GM19438 (cell line): ENCODE data around the gene CNTFR.

ENCODE experiments used
- ATAC-seq: cut with Tn5 transposase; IDR thresholded peaks from one replicate; pipeline ENCODE4 v1.9.1; 2021; ENCODE audit warnings: low read depth; ENCODE audit not compliant: unreplicated experiment

CNTFR gene

DNA sequence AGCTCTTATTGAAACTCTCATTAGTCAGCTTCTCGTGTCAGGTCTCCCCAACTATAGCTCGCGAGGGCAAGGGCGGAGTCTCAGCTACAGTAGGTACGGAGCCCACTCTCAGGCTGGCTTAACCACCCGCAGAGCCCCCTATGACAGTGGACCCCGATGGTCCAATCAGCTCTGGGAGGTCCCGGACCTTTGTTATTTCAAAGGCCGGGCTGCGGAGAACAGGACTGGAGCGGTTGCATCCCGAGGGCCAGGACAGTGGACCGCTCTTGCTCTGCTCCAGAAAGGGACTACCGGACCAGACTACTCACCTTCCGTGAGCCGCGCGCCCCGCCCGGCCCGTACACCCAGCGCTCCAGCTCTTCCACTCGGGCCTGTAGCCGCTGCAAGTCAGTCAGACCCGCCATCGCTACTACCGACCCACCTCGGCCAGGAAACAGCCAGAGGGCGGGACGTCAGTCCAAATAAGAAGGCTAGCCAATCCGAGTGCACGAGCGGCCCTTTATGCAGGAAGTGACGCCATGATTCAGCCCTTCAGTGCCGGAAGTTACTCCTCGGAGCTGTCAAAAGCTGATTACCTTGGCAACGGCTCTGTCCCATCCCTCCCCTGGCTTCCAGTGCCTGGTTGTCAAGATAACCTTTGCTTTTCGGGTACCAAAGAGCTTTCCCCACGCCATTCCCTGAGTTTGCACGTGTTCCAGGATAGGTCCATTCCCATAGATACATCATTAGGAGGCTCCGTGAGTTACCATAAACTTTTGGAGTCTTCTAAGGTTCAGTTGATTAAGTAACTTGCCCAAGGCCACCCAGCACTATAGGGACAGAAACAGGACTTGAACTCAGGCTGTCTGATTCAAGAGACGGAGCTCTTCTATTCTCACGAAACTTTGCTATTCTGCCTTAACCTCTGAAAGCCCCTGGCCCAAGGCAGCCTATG is 30.8 kb upstream of the CNTFR start, which contains the start of gene DCTN3:
TSS of gene DCTN3 (minus strand) at position 435 of the 934 bp plus-strand sequence. CDS start at position 404, 31 bp downstream.
- peak; percentile 98 for ATAC-seq

GRCh38 chr9:34615132-34615531 is 25.6 kb upstream of the CNTFR start:
- ATAC-seq: no peak

DNA sequence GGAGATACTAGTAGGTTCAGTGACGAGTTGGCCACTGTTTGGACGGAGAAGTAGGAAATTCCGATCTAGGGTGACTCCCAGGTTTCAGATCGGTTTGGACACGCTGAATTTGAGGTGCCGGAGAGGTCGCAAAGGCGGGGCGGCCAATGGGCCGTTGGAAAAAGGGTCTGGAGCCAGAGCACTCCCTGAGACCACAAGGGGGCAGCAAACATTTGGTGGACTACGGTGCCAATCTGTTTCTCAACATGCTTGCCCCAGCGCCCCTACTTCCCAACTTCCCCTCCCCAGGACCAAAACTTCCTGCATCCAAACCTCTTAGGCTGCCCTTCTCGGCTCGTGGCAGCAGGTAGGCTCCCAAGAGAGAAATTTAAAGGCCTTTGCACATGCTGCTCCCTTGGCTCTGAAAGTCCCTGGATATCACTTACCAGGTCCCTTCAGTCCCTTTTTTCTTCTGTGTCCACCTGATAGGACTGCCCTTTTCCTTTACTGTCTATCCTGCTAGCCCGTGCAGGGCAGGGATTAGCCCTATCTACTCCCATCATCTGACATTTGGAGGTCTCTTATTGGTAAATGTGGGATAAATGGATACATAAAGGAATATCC is 23.4 kb upstream of the CNTFR start:
- peak; percentile 56 for ATAC-seq

- peak; percentile 77 for ATAC-seq
Observed at GRCh38 chr9:34611811-34612787, 22.6 kb upstream of the CNTFR start, which contains the start of gene RPP25L. TSS of gene RPP25L (minus strand) at chr9:34612097. CDS start at chr9:34611296, 801 bp downstream.

DNA sequence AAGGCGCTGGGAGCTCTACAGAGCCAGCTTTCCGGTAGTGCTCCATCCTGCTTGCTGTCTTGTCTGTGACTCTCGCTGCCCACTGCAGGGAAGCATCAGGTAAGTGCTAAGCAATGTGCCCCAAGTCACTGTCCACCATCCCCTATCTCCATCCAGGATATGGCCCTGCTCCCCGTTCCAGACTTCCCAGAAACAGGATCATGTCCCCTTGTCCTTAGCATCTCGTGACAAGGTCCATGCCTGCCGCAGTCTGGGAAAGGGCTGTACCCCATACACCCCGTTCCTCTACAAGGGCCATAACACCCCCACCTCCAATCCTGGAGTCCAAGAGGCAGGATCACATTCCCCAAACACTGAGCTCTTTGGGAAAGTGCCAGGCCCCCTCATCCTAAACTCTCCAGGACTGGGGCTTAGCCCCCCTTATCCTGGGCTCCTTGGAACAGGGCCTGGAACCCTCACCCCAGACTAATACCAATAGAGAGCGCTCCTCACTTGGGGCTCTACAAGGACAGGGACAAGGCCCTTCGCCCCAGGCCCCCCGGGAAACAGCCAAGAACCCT is 21.8 kb upstream of the CNTFR start:
- peak; percentile 12 for ATAC-seq

DNA sequence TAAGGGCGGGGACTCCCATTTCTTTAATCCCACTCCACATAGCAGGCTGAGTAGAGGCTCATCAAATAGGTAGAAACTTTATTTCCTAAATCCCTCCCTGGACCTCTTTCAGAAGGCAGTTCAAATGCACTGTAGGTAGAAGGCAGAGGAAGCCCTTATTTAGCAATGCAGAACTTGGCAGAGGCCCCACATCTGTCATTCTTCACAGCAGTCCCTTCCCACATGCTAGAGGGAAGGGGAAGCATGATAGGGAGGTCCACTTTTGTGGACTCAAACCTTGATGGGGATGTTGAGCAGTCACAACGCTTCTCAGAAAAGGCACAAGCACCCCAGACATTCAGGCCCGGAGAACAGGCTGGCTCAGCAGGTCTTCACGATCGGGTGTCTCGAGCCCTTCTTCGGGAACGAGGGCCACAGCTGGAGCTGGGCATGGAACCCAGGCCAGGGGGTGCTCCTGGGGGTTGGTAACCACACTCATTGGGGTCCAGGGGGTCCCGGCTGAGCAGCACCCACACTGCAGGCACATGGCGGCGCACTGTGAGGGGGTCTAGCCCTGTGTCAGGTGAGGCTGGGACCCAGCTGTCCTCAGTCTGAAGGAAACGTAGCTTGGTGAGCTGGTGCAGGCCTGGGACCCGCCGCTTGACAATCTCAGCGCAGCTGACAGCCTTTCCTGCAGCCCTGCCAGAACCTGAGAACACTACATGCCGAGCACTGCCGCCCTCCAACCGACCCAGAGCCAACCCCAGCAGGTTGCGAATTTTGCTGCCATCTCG is 21.1 kb upstream of the CNTFR start:
- ATAC-seq: no peak

DNA sequence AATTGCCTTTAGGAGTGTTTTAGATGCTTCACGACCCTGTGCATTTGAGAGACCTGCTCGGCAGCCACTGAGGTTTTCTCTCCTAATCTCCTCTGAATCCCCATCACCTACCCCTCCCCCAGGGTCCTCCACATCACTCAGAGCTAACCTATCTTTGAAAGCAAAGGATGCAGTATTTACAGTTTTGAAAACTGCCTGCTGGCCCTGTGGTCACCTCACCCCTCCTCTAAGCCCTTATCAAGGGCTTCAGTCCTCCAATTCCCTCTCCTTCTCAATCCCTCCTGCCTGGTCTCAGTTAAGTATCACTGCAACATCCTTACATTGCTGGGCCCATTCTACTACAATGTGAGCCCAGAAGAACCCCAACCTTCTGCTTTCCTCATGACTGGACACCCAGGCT is 17.8 kb upstream of the CNTFR start:
- ATAC-seq: no peak

DNA sequence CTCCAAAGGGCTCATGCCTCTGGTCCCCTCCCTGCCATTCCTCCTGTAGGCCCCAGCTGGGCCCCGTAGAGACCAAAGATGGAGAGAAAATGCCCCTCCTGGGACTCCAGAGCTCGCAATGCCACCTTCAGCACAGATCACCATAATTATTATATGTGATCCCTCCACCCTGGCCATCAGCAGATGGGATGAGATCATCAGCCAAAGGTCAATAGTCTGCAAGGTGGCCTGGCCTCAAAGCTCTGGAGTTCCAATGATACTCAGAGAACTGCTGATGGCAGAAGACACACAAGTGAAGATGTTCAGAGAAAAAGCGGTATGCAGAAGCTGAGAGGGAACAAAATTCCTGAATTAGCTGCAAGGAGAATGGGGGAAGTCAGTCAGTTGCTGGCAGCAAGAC is 17.4 kb upstream of the CNTFR start:
- ATAC-seq: no peak

GRCh38 chr9:34606190-34606589 is 16.7 kb upstream of the CNTFR start:
- ATAC-seq: no peak

DNA sequence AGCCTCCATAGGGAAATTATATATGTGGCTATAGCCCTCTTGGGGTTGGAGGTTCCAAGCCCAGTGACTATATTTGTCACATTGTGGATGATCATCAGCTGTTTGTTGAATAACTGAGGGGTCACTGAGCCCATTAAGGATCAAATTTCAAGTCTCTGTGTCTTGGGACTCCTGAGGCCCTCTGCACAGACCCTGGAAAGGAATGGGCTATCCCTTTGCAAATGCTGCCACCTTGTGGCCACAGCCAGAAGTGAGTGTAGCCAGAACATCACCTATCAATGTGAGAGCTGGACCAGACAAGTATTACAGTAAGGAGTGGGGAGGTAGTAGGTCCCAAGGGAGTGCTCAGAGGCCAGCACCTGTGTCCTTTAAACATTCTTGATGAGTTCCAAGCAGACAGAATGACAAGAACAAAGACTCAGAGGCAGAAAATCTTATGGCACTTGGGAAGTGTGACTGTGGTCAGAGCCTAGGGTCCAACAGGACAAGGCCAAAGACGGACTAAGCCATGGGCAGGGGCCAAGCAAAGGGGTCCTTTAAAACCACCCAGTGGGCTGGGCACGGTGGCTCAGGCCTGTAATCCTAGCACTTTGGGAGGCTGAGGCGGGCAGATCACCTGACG is 14.2 kb upstream of the CNTFR start:
- peak; percentile 70 for ATAC-seq

DNA sequence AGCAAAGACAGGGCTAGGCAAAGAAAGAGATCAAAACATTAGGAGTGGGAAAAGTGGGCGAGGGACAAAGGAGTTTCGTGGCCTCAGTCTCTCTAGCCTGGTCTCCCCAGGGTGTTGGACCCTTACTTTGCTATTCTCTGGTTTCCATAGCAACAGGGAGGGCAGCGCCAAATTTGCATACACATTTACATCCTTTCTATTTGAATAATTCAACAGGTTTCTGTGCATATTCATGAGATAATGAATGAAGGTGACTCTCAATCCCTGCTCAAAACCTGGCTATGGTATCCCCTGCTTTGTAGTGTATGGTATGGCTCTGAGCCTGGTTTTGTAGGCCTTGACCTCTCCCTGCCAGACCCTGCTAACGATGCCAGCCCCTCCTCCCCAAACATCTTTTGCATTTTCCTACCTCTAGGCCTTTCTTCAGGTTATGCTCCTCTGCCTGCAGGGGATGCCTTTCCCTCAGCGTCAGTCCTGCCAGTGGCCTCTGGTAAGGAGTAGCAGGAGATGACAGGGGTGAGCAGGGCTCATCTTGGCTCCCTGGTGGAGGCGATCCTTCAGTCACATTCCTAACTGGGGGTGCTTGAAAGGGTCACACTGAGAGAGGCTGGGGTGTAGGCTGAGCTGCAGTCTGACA is 12.5 kb upstream of the CNTFR start:
- no peak for ATAC-seq

- no peak for ATAC-seq
Observed at GRCh38 chr9:34600908-34601307, 11.4 kb upstream of the CNTFR start.

DNA sequence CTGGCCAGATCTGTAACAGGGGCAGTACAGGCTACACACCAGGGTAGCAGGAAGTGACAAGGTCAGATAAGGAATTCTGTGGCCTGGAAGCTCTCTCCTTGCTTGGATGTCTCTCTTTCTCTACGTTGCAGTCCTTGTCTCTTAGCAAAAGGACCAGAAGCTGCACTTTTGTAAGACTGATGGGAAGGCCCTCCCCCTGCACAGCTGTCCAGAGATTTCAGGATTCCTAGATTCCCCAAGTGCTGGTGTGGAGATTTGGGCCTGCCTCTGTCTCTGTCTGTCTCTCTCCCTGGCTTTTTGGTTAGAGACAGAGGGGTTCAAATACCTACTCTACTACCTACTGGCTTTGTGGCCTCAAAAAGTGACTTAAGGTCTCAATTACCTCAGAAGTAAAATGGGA is 10.0 kb upstream of the CNTFR start:
- ATAC-seq: no peak

DNA sequence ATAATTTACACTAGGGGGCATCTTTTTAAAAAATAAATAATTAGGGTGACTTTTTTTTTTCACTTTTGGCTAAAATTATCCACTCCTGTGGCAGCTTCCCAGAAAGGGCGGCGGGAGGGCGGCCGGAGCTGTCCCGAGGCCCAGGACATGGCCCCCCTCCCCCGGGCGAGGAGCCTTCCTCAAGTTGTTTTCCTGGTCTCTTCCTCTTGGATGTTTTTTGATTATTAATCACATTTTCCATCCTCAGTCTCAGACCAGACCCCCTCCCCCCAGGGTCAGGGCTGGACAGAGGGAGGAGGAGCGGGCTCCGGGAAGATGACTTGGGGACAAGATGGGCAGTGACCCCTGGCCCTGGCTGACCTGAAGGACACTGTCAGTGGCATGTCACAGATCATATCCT is 4.7 kb upstream of the CNTFR start:
- ATAC-seq: no peak

DNA sequence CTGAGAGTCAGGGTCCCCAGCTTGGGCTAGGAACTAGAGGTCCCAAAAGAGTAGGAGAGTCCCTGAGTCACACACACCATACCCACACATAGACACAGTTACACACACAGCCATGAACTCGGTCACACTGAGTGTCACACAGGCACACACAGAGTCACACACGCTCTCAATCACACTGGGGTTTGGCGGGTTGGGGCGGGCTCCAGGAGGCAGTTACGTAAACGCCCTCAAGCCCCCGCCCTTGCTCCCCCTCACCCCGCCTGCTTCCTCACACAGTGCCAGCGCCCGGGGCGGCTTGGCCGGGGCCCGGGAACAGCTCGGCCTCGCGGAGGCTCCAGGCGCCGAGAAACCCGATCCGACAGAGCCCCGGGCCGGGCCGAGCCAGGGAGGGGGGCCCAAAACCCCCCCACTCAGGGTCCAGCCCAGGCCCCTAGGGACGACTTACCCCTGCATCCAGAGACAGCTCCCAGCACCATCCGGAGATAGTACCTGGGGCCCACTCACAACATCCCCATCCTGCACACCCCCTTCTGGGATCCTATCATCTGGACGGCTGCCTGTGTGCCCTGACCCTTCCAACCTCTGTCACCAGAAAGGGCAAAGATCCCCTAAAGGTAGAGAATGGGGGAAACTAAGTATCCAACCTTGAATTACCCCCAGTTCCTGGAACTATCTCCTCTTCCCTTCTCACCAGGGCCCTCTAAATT is 3.5 kb upstream of the CNTFR start:
- ATAC-seq: no peak

DNA sequence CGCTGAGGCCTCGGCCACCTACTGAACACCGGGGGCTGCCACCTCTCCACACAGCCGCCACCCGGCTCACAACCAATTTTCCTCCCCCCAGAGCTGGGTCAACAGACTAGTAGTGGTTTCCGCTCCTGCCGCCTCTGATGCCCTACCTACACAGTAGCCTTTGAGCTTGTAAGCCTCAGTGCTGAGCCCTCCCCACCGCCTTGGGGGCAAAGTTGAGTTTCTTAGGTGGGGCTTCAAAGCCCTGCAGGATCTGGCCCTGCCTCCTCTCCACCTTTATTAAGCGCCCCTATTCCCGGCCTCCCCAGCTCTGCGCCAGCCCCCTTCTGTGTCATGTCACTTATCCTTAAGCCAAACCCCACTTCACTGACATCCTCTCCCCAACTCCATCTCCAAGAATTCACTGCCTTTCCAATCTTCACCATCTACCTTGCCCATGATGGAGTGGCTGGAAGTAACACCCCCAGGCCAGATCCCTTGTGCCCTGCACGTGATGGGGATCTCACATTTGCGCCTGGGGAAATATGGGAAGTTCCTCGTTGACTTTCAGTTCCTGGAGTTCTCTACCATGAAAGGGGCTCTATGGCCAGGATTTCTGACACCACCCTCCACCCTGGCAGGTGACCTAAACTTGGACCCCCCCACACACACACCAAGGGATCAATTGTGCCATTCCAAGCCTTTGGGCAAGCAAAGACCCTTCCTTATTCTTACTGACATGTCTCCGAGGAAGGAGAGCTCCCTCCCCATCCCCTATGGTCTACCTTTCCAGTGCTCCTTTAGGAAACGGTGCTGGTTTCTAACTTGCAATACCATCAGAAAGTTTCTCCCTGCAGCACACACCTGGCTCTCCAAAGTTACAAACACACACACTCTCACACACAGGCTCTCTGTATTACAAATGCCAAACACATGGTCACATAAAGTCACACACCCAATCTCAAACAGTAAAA is 2.7 kb upstream of the CNTFR start:
- no peak for ATAC-seq
